Hepatic stellate cell (primary cell): Measurements from ENCODE around the gene HNRNPR.
"Not testable (repeated sequence)": the region's sequence is repeated elsewhere in the genome, so short reads cannot be mapped to it uniquely, and the experiment has no call there.

Experiments
- DNase-seq: peaks from one replicate; pipeline ENCODE4 v3.0.0; 2011; ENCODE audit warnings: low spot score

Gene HNRNPR

DNA sequence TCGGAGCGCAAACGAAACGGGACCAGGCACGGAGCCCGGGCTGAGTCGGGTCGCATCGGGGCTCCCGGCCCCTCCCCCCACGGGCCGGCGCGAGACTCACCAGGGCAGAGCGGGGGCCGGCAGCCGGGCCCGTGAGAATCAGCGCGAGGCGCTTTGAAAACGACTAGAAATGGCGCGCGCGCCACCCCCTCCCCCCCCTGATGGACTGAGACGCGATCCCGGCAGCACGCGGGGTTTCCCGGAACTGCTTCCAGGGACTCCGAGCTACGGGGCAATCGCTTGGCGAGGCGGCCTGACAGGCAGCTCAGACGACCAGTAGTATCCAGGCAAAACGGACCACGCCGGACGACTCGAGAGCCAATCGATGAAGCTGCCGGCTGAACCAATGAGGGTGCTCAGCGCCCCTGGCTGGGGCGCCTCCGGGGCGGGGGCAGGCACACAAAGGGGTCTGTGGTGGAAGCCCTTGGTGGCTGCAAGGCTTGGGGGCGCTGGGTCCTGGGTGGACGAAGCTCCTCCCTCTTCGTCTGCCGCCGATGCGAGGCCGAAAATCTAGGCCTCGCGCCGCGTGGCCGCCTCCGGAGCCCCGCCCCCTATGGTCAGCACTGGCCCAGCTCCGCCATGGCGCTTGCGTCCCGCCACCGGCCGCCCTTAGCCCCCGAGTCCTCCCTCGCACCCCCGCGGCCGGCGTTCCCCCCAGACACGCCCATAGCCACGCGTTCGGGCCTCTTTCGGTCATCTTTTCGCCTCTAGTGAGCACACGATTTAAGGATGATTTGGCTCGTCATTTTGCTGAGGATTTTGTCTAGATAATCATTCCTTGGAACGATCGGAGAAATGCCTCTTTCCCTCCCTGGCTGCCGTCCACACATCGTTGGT, at the start of gene HNRNPR:
Gene HNRNPR, minus strand, starts transcription at position 174 of the 876 bp plus-strand sequence. CDS start 3,276 bp downstream, outside the sequence.
- DNase-seq: peak; percentile 99

GRCh38 chr1:23393706-23394105, 49.6 kb upstream of the HNRNPR start:
- peak; percentile 75 for DNase-seq

DNA sequence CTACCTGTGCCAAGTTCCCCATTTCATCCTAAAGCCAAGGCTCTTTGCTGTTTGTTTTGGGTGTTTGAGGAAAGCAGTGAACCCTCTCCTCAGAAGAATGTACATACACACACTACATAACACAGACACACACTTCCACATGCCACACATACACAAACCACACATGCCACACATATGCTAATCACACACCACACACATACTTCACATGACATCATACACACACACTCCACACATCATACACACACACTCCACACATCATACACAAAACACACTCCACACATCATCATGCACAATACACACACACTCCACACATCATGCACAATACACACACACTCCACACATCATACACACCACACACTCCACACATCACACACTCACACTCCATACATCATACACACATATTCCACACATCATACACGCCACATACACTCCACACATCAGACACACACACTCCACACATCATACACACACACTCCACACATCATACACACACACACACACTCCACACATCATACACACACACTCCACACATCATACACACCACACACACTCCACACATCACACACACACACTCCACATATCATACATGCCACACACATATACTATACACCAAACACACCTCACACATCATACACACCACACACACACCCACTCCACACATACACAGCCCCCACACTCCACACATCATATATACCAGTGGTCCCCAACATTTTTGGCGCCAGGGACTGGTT, 48.2 kb upstream of the HNRNPR start:
- DNase-seq: no peak

GRCh38 chr1:23389837-23390321, 45.8 kb upstream of the HNRNPR start:
- no peak for DNase-seq

DNA sequence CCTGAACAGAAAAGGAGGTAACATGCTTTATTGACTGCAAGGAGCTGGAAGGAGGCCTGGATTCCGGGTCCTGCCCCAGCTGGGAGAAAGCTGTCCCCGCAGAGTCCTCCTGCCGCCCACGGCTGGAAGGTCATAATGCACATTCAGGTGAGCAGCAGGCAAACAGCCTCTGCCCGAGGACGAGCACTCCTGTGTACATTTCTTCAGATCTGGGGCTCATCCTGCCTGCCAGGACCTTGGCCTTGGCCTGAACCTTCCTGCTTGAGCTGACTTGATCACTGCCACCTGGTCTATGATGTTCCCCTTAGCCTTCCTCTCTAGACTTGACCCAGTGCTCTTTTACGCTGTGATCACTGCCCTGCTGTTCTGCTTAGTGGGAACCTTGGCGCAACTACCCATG, 43.4 kb upstream of the HNRNPR start:
- DNase-seq: no peak

GRCh38 chr1:23385119-23385621, 41.1 kb upstream of the HNRNPR start:
- no peak for DNase-seq

DNA sequence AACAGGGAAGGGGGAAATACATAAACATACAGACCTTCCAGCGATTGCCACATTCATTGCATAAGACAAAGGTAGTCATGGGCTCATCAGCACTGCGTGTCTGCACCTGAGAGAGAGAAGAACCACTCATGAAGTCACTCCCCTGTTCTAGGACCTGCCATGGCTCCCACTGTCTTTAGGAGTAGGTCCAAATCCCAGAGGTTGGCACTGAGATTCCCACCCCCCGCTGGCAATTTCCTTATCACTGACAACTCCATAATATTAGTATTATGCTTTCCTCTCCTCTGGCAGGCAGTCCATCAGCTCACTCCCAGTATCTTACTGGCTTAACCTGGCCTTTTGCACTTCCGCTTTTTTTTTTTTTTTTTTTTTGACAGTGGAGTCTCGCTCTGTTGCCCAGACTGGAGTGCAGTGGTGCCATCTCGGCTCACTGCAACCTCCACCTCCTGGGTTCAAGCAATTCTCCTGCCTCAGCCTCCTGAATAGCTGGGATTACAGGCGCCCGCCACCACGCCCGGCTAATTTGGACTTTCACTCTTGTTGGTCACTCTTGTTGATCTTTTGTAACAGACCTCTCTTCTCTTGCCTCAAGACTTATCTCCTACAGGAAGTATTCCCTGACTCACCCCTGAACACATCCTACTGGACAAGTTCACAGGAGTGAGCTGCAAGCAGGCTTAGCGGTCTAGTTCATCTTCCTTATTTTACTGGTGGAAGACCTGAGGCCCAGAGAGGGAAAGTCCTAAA, 40.4 kb upstream of the HNRNPR start:
- DNase-seq: peak; percentile 53

- no peak for DNase-seq
Observed at GRCh38 chr1:23383577-23384311, 39.7 kb upstream of the HNRNPR start.

GRCh38 chr1:23381233-23381885, 37.3 kb upstream of the HNRNPR start:
- DNase-seq: no peak

DNA sequence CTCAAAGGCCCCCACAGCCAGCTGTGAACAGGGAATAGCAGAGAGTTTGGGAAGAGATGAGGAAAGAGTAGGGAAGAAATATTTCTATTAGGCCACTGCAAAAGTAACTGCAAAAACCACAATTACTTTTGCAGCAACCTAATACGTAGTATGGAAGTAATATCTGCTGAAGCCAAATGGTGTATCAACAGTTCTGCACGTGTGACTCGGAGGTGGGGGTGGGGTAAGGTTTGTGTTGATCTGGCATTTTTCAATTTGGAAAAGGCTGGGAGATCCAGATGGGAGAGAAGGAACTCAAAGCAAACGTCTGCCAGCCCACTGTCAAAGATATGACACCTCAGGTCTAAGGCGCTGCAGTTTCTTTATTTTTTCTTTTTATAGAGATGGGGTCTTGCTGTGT, 36.6 kb upstream of the HNRNPR start:
- DNase-seq: no peak

GRCh38 chr1:23380236-23380635, 36.2 kb upstream of the HNRNPR start:
- DNase-seq: not testable (repeated sequence)

DNA sequence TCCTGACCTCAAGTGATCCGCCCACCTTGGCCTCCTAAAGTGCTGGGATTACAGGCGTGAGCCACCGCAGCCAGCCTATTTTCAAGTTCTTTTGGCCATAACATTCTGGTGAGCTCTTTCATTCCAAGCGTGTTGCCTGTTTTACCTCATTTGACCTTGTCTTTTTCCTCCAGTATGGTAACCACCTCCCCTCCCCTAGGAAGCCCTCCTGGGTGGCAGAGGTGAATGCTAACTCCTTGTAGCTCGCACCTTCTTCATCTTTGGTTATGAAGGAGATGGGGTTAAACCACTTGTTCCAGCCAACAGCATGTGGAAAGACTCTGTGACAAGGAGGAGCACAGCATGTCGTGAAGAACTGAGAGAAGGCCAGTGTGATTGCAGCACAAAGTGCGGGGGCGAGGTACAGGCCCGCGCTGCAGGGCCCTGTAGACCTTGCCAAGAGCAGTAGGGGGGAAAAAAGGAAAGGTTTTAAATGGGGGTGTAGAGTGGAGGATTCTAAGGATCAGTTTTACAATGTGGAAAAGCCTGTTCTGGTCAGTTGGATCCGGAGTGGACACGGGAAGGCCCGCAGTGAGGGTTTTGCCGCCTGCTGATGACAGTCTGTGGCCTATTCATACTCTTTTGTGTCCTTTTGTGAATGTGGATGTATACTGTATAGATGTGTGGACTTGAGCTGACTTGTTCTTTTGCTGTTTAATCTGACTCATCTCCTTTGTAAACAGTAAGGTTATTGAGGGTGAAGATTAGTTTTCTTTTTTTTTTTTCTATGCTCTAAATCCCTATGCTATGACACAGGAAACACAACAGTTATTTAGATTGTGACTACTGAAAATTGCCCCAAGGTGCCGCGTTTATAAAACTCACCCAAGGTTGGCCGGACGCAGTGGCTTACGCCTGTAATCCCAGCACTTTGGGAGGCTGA, 33.1 kb upstream of the HNRNPR start:
- peak; percentile 43 for DNase-seq

DNA sequence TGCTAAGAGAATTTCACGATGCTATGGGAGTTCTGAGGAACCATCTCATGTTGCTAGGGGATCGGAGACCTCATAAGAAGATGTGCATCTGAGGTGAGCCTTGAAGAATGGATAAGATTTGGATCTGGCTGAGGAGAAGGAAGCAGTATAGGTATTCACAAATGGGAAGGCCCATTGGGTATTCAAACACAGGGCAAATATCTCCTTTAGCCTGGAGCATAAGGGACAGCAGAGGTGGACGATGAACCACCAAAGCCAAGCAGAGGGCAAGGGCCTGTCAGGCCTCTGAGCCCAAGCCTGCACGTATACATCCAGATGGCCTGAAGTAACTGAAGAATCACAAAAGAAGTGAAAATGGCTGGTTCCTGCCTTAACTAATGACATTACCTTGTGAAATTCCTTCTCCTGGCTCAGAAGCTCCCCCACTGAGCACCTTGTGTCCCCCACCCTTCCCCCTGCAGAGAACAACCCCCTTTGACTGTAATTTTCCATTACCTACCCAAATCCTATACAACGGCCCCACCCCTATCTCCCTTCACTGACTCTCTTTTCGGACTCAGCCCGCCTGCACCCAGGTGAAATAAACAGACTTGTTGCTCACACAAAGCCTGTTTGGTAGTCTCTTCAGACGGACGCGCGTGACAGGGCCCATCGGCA, 30.1 kb upstream of the HNRNPR start:
- not testable (repeated sequence) for DNase-seq

GRCh38 chr1:23371987-23372880, 28.1 kb upstream of the HNRNPR start:
- DNase-seq: no peak

DNA sequence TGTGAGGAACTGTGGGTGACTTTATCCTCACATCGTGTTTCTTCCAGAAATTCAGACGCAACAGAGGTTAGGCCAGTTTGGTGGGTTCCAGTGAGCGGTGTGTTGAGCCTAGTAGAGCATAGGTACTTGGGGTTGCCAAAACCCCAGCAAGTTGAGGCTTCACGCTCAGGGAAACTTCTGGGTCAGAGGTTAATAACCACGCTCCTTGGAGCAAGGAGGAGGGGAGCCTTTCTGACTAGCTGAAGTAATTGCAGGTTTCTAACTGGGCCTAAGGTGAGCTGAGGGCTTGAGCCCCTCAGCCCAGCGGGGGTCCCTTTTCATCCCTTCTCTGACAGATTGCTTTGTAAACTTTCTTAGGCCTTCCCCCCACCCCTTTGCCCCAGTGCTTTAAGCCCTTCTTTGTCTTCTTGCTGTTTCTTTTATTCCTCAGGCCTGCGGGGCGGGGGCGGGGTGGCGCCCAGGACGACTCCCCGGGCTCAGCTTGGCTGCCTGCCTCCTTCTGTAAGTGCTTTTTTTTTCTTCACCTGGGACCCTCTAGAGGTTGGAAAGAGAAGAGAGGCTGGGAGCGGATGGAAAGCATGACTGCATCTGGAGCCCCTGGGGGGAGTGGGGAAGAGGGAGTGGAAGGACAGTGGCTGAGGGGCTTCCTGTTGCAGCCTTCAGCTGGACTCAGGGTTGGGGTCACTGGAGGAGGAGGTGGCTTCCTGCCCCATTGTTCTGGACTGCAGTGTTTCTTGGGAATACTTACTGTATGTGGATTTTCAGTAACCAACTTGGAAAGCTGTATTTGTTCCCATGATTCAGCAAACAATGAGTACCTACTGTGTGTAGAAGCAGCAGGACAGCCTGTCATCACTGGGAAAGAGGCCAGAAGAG, 26.9 kb upstream of the HNRNPR start:
- DNase-seq: no peak

DNA sequence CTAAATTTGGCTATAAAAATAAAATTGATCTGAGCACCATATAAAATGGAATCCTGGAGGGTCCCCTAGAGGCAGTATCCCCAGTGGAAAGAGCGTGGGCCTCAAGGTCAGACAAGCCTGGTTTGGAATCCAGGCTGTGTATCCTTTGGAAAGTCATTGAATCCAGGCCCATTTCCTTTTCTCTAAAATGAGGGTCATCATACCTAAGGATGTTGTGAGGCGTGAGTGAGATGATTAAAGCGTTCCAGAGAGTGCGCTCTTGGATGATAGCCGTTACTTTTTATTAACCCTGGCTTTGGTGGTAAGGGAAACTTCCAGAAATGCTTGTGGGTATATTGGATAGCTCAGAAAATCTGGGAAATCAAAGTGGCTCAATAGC, 26.2 kb upstream of the HNRNPR start:
- no peak for DNase-seq

GRCh38 chr1:23369335-23370013, 25.4 kb upstream of the HNRNPR start, which contains the start of gene ZNF436:
TSS of gene ZNF436 (minus strand) at chr1:23369836. CDS start at chr1:23368005, 1,831 bp downstream.
- peak; percentile 66 for DNase-seq
